Nephron progenitor cell (in vitro differentiated cells): ENCODE data around the gene C16orf92.

Experiments
- DNase-seq: peaks from one replicate; pipeline ENCODE4 v3.0.0; 2021
- H3K27ac Mint-ChIP-seq: 2 replicates; pipeline ENCODE4 v1.8.0; 2021; ENCODE audit warnings: mild to moderate bottlenecking, moderate library complexity, mixed read lengths
- H3K27me3 Mint-ChIP-seq: 2 replicates; pipeline ENCODE4 v1.8.0; 2021; ENCODE audit warnings: mild to moderate bottlenecking, low read depth, mixed read lengths; ENCODE audit not compliant: poor library complexity
- H3K36me3 Mint-ChIP-seq: 2 replicates; pipeline ENCODE4 v1.8.0; 2021; ENCODE audit warnings: low read depth, mixed read lengths
- H3K4me1 Mint-ChIP-seq: 2 replicates; pipeline ENCODE4 v1.8.0; 2021; ENCODE audit warnings: mixed read lengths
- H3K4me3 Mint-ChIP-seq: 2 replicates; pipeline ENCODE4 v1.8.0; 2021; ENCODE audit warnings: mild to moderate bottlenecking, moderate library complexity, mixed read lengths
- H3K9me3 Mint-ChIP-seq: 2 replicates; pipeline ENCODE4 v1.8.0; 2021; ENCODE audit warnings: mild to moderate bottlenecking, moderate library complexity, mixed read lengths
- TF ChIP-seq, protein P1 (sequence below): fragments of 200-600 bp; sonication (generic); IDR thresholded peaks from 2 replicates; pipeline ENCODE4 v1.5.0; 2021; ENCODE audit warnings: antibody characterized with exemption

Gene C16orf92

DNA sequence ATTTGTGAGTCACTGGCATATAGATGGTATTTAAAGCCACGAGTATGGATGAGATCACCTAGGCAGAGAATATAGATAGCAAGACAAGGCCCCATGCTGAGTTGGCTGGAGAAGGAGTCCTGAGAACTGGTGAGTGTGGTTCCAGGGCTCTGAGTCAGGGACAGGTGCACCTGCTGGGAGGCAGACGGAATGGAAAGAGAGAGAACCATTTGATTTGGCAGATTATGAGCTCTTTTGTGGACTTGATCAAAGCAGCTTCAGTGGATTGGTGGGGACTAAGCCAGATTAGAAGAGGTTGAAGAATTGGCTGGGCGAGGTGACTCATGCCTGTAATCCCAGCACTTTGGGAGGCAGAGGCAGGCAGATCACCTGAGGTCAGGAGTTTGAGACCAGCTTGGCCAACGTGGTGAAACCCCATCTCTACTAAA, 4.3 kb upstream of the C16orf92 start:
- H3K4me3 Mint-ChIP-seq = no peak overlapping the region
- H3K9me3 Mint-ChIP-seq = no peaks in the 10 kb centered on the region
- no peaks in the 10 kb centered on the region for H3K36me3 Mint-ChIP-seq
- TF ChIP-seq, protein P1, sequence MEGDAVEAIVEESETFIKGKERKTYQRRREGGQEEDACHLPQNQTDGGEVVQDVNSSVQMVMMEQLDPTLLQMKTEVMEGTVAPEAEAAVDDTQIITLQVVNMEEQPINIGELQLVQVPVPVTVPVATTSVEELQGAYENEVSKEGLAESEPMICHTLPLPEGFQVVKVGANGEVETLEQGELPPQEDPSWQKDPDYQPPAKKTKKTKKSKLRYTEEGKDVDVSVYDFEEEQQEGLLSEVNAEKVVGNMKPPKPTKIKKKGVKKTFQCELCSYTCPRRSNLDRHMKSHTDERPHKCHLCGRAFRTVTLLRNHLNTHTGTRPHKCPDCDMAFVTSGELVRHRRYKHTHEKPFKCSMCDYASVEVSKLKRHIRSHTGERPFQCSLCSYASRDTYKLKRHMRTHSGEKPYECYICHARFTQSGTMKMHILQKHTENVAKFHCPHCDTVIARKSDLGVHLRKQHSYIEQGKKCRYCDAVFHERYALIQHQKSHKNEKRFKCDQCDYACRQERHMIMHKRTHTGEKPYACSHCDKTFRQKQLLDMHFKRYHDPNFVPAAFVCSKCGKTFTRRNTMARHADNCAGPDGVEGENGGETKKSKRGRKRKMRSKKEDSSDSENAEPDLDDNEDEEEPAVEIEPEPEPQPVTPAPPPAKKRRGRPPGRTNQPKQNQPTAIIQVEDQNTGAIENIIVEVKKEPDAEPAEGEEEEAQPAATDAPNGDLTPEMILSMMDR = no peak
- H3K27me3 Mint-ChIP-seq = peaks cover 70% of the 10 kb centered on the region
- H3K27ac Mint-ChIP-seq = no peak overlapping the region
- H3K4me1 Mint-ChIP-seq = peaks cover 10% of the 10 kb centered on the region
- no peak for DNase-seq

DNA sequence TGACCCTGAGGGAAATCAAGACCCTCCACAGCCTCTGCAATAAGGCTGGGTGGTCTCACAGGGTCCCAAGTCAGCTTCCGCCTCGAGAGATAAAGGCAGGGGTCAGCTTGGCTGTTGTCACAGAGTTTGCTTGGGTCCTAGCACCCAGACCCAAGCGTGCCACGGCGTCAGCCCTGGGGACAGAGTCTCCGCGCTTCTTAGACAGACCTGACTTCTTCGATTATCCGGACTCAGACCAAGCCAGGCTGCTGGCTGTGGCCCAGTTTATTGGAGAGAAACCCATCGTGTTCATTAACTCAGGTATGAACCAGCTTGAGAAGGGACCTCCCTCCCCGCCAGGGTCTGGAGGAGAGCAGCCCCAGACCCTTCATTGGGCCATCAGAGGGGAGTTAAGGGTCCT, 588 bp downstream of the C16orf92 start:
- TF ChIP-seq, protein P1 = no peak
- no peaks in the 10 kb centered on the region for H3K9me3 Mint-ChIP-seq
- H3K4me1 Mint-ChIP-seq = peaks cover 26% of the 10 kb centered on the region
- no peak overlapping the region for H3K4me3 Mint-ChIP-seq
- no peak overlapping the region for H3K27ac Mint-ChIP-seq
- DNase-seq = no peak
- H3K27me3 Mint-ChIP-seq = peaks cover 57% of the 10 kb centered on the region
- H3K36me3 Mint-ChIP-seq = no peaks in the 10 kb centered on the region

DNA sequence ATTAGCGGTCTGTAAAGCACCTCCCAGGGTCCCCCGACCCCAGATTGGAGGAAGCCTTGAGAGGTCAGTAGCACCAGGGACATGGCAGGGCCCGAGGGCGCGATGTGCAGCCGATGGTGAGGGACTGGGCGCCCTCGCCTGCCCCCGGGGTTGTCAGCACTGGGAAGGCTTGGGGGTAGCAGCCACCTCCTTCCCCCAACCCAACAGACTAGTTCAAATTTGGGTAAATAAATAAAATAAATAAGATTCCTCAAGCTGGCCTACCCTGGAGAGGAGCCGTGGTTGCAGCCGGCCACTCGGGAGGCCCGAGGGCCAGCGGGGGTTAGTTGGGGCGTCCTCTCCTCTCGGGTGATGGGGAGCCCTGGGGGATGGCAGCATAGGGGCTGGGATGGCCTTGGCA, 1.5 kb downstream of the C16orf92 start:
- Mint-ChIP-seq H3K4me3 (no peak overlapping the region), H3K9me3 (no peaks in the 10 kb centered on the region), H3K36me3 (no peaks in the 10 kb centered on the region), H3K4me1 (peaks cover 26% of the 10 kb centered on the region), H3K27me3 (peaks cover 57% of the 10 kb centered on the region), H3K27ac (no peak overlapping the region)
- DNase-seq = no peak
- TF ChIP-seq, protein P1 = no peak

DNA sequence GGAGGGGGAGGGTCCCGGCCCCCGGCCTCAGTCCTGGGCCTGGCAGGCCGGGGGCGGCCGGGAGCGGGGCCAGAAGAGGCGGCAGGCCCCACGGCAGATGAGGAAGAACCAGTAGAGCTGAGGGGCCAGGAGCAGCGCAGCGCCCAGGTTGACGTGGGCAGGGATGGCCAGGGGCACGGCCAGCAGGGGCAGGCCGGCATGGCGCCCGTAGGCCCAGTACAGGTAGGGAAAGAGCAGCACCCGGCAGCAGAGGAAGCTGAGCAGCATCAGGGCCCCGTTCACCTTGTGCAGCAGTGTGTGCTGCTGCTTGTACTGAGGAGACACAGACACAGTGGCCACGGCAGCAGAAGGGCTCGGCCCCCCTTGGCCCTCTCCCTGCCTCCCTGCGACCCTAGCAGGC, 2.2 kb downstream of the C16orf92 start:
- peaks cover 61% of the 10 kb centered on the region for H3K27me3 Mint-ChIP-seq
- no peaks in the 10 kb centered on the region for H3K9me3 Mint-ChIP-seq
- peaks cover 32% of the 10 kb centered on the region for H3K4me1 Mint-ChIP-seq
- no peaks in the 10 kb centered on the region for H3K36me3 Mint-ChIP-seq
- TF ChIP-seq, protein P1 = no peak
- no peak overlapping the region for H3K4me3 Mint-ChIP-seq
- no peak overlapping the region for H3K27ac Mint-ChIP-seq
- no peak for DNase-seq

DNA sequence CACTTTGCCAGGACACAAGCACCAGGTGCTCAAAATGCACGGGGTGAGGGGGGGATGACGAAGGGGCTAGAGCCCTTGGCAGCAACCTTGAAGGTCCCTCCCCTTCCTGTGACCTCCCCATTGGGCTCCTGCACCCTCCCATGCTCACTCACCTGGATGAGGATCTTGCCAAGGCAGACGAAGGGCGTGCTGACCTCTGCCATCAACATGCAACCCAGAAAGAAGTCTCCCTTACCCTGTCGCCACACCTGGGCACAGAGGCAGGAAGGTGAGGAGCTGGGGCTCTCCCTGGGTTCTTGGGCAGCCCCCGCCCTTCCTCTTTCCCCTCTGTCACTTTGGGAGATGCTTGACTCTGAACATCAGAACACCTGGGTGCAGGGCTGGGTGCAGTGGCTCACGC, 2.6 kb downstream of the C16orf92 start:
- Mint-ChIP-seq H3K27me3 (peaks cover 61% of the 10 kb centered on the region), H3K4me3 (no peak overlapping the region), H3K4me1 (peaks cover 34% of the 10 kb centered on the region), H3K27ac (no peak overlapping the region), H3K9me3 (no peaks in the 10 kb centered on the region), H3K36me3 (no peaks in the 10 kb centered on the region)
- DNase-seq = no peak
- TF ChIP-seq, protein P1 = no peak

DNA sequence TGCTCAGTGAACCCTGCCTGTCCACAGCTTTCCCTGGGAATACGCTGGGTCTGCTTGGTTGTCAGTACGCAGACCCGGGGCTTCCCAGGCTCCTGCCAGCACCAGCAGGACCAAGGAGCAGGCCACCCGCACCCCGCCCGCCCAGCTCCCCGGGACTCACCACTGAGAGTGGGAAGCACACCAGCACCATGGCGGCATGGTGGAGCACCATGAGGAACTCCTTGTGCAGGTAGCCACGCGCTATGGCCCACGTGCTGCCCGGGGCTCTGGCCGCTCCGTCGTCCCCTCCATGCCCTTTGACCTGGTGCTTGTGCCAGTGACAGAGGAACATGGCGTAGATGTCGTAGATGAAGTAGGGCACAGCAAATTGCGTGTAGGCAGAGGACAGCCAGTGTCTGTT, 3.5 kb downstream of the C16orf92 start:
- Mint-ChIP-seq H3K27me3 (peaks cover 61% of the 10 kb centered on the region), H3K4me3 (no peak overlapping the region)
- DNase-seq = no peak

More for the DNA sequence above, 3.5 kb downstream of the C16orf92 start:
- TF ChIP-seq, protein P1 = no peak
- H3K27ac Mint-ChIP-seq = no peak overlapping the region
- H3K9me3 Mint-ChIP-seq = no peaks in the 10 kb centered on the region
- peaks cover 33% of the 10 kb centered on the region for H3K4me1 Mint-ChIP-seq
- H3K36me3 Mint-ChIP-seq = no peaks in the 10 kb centered on the region
